H9 (cell line): ENCODE results near the gene KRTAP20-2. TPM values are rescaled to one million over a fixed set of nuclear protein-coding genes. Genes with fewer than 3 reads are reported as not detected.

Source experiments
- DNase-seq: peaks from one replicate; pipeline ENCODE4 v3.0.0-alpha.2; 2017
- H2AFZ ChIP-seq: one replicate; pipeline ENCODE4 v1.6.1; 2013; ENCODE audit warnings: mild to moderate bottlenecking, low read length, control low read depth, moderate library complexity
- H2AK5ac ChIP-seq: 2 replicates; pipeline ENCODE4 v1.6.1; 2013; ENCODE audit warnings: low read length, control low read depth, mixed read lengths; ENCODE audit not compliant: insufficient read length
- H2BK120ac ChIP-seq: one replicate; pipeline ENCODE4 v1.6.1; 2013; ENCODE audit warnings: low read depth, mild to moderate bottlenecking, low read length, control low read depth, inconsistent platforms; ENCODE audit not compliant: poor library complexity, severe bottlenecking
- H2BK12ac ChIP-seq: 2 replicates; pipeline ENCODE4 v1.6.1; 2013; ENCODE audit warnings: low read length, control low read depth, mixed read lengths, low read depth; ENCODE audit not compliant: insufficient read length
- H2BK15ac ChIP-seq: 2 replicates; pipeline ENCODE4 v1.6.1; 2013; ENCODE audit warnings: low read depth, low read length, control low read depth
- H2BK20ac ChIP-seq: one replicate; pipeline ENCODE4 v1.6.1; 2013; ENCODE audit warnings: low read depth, mild to moderate bottlenecking, low read length, control low read depth, inconsistent platforms; ENCODE audit not compliant: poor library complexity, severe bottlenecking
- H2BK5ac ChIP-seq: 2 replicates; pipeline ENCODE4 v1.6.1; 2013; ENCODE audit warnings: low read length, control low read depth, mixed read lengths; ENCODE audit not compliant: insufficient read length
- H3K14ac ChIP-seq: 2 replicates; pipeline ENCODE4 v1.6.1; 2013; ENCODE audit warnings: low read length, control low read depth; ENCODE audit not compliant: insufficient read depth
- H3K18ac ChIP-seq: 2 replicates; pipeline ENCODE4 v1.6.1; 2013; ENCODE audit warnings: low read depth, mild to moderate bottlenecking, mixed read lengths, low read length, control low read depth; ENCODE audit not compliant: insufficient read length
- H3K23ac ChIP-seq: 2 replicates; pipeline ENCODE4 v1.6.1; 2013; ENCODE audit warnings: low read length, control low read depth, mixed read lengths, low read depth; ENCODE audit not compliant: insufficient read length
- H3K23me2 ChIP-seq: 2 replicates; pipeline ENCODE4 v1.6.1; 2013; ENCODE audit warnings: low read depth, mild to moderate bottlenecking, mixed read lengths, low read length, control low read depth; ENCODE audit not compliant: insufficient read length, poor library complexity, severe bottlenecking
- H3K27ac ChIP-seq: 2 replicates; pipeline ENCODE4 v1.5.1; 2013; ENCODE audit warnings: low read length, control low read depth, mixed read lengths, low read depth; ENCODE audit not compliant: insufficient read length
- H3K27me3 ChIP-seq: 2 replicates; pipeline ENCODE4 v1.6.1; 2013; ENCODE audit warnings: low read length, control low read depth, inconsistent platforms; ENCODE audit not compliant: insufficient read depth
- H3K4ac ChIP-seq: 2 replicates; pipeline ENCODE4 v1.6.1; 2013; ENCODE audit warnings: low read depth, mild to moderate bottlenecking, control low read depth, inconsistent platforms, low read length, moderate library complexity
- H3K4me1 ChIP-seq: 2 replicates; pipeline ENCODE4 v1.6.1; 2013; ENCODE audit warnings: low read length, control low read depth, inconsistent platforms; ENCODE audit not compliant: insufficient read depth
- H3K4me2 ChIP-seq: 2 replicates; pipeline ENCODE4 v1.6.1; 2013; ENCODE audit warnings: low read length, control low read depth, mixed read lengths; ENCODE audit not compliant: insufficient read length, insufficient read depth
- H3K56ac ChIP-seq: 2 replicates; pipeline ENCODE4 v1.6.1; 2013; ENCODE audit warnings: low read depth, mild to moderate bottlenecking, mixed read lengths, low read length, control low read depth; ENCODE audit not compliant: insufficient read length
- H3K79me1 ChIP-seq: 2 replicates; pipeline ENCODE4 v1.6.1; 2013; ENCODE audit warnings: low read depth, mild to moderate bottlenecking, moderate library complexity, low read length, control low read depth, inconsistent platforms; ENCODE audit not compliant: insufficient read depth, poor library complexity, severe bottlenecking
- H3K79me2 ChIP-seq: 2 replicates; pipeline ENCODE4 v1.6.1; 2013; ENCODE audit warnings: low read length, control low read depth, inconsistent platforms; ENCODE audit not compliant: insufficient read depth
- H3K9ac ChIP-seq: 2 replicates; pipeline ENCODE4 v1.6.1; 2013; ENCODE audit warnings: low read length, control low read depth, mixed read lengths; ENCODE audit not compliant: insufficient read length; ENCODE audit errors: extremely low read depth
- H3K9me3 ChIP-seq: one replicate; pipeline ENCODE4 v1.6.1; 2013; ENCODE audit warnings: low read depth, low read length, inconsistent platforms; ENCODE audit not compliant: control insufficient read depth
- H3T11ph ChIP-seq: one replicate; pipeline ENCODE4 v1.6.1; 2013; ENCODE audit warnings: mild to moderate bottlenecking, low read length, control low read depth, inconsistent platforms
- H4K20me1 ChIP-seq: one replicate; pipeline ENCODE4 v1.6.1; 2013; ENCODE audit not compliant: control insufficient read depth, insufficient read length, insufficient read depth
- H4K5ac ChIP-seq: 2 replicates; pipeline ENCODE4 v1.6.1; 2013; ENCODE audit warnings: low read depth, mild to moderate bottlenecking, mixed read lengths, low read length, control low read depth; ENCODE audit not compliant: insufficient read length
- H4K8ac ChIP-seq: replicated peaks from 2 replicates; pipeline ENCODE4 v1.6.1; 2013; ENCODE audit warnings: low read length, control low read depth, mixed read lengths, low read depth; ENCODE audit not compliant: insufficient read length
- H4K91ac ChIP-seq: 2 replicates; pipeline ENCODE4 v1.6.1; 2013; ENCODE audit warnings: low read depth, mild to moderate bottlenecking, moderate library complexity, mixed read lengths, low read length, control low read depth; ENCODE audit not compliant: insufficient read length
- H3K27ac Mint-ChIP-seq, 3 experiments: 2 replicates in 2 of 3; 3 replicates in 1 of 3; pipeline ENCODE4 v1.8.0; 2020 to 2021; ENCODE audit warnings: mixed read lengths in 3 of 3, mild to moderate bottlenecking in 1 of 3, moderate library complexity in 1 of 3
- H3K27me3 Mint-ChIP-seq: 2 replicates; pipeline ENCODE4 v1.8.0; 2021; ENCODE audit warnings: low read depth, mild to moderate bottlenecking, moderate library complexity, mixed read lengths
- H3K36me3 Mint-ChIP-seq, 3 experiments: 2 replicates in 2 of 3; 3 replicates in 1 of 3; pipeline ENCODE4 v1.8.0; 2020 to 2021; ENCODE audit warnings: low read depth in 3 of 3, mixed read lengths in 3 of 3; ENCODE audit not compliant: insufficient read depth in 1 of 3
- H3K4me1 Mint-ChIP-seq, 2 experiments: 2 replicates each; pipeline ENCODE4 v1.8.0; 2020; ENCODE audit warnings: mixed read lengths in 2 of 2
- H3K4me3 Mint-ChIP-seq, 2 experiments: 2 replicates in 1 of 2; 3 replicates in 1 of 2; pipeline ENCODE4 v1.8.0; 2020 to 2021; ENCODE audit warnings: mild to moderate bottlenecking in 2 of 2, mixed read lengths in 2 of 2, moderate library complexity in 1 of 2
- H3K9me3 Mint-ChIP-seq, 2 experiments: 2 replicates in 1 of 2; 3 replicates in 1 of 2; pipeline ENCODE4 v1.8.0; 2020; ENCODE audit warnings: mild to moderate bottlenecking in 2 of 2, mixed read lengths in 2 of 2, moderate library complexity in 1 of 2
- CTCF ChIP-seq: fragments of 200-600 bp; sonication (generic); conservative IDR thresholded peaks from 3 replicates; pipeline ENCODE4 v1.8.0; 2021; ENCODE audit warnings: antibody characterized with exemption, mild to moderate bottlenecking
- WGBS: extraction: QIAGEN DNeasy Blood & Tissue Kit; methylation state at CpG from one replicate; pipeline ENCODE4 v1.1.7; 2013; ENCODE audit warnings: missing lambda C conversion rate, low lambda C conversion rate, mixed read lengths; ENCODE audit not compliant: insufficient read length; ENCODE audit errors: extremely low coverage; 5-methylcytosine and 5-hydroxymethylcytosine counted together
- total RNA-seq: library from RNA; stranded (reverse); gene quantifications from 2 replicates; pipeline ENCODE4 v1.2.1, GENCODE V29; 2021

Gene KRTAP20-2
- total RNA-seq, 1 experiment from 2014 or later: not detected

- Histone ChIP-seq H2BK120ac (no peak within 1 kb of the TSS), H3K4me1 (no peaks in the 10 kb centered on the region), H2AFZ (no peak within 1 kb of the TSS), H4K8ac (no peak within 1 kb of the TSS), H3K18ac (no peak within 1 kb of the TSS), H3K79me1 (no peaks in the 10 kb centered on the region), H3K79me2 (no peaks in the 10 kb centered on the region), H3T11ph (no peak within 1 kb of the TSS), H2BK12ac (no peak within 1 kb of the TSS), H3K14ac (no peak within 1 kb of the TSS), H3K4ac (no peak within 1 kb of the TSS), H2BK20ac (no peak within 1 kb of the TSS), H3K27me3 (no peaks in the 10 kb centered on the region), H3K23me2 (no peaks in the 10 kb centered on the region), H3K9ac (no peak within 1 kb of the TSS), H4K5ac (no peak within 1 kb of the TSS), H3K9me3 (no peaks in the 10 kb centered on the region), H2BK15ac (no peak within 1 kb of the TSS), H3K4me2 (no peak within 1 kb of the TSS), H3K23ac (no peak within 1 kb of the TSS), H3K27ac (no peak within 1 kb of the TSS), H4K91ac (no peak within 1 kb of the TSS), H2BK5ac (no peak within 1 kb of the TSS), H4K20me1 (no peaks in the 10 kb centered on the region), H2AK5ac (no peak within 1 kb of the TSS), H3K56ac (no peak within 1 kb of the TSS)
- TF ChIP-seq CTCF: no peak
- H3K4me1 Mint-ChIP-seq: no peaks in the 10 kb centered on the region
- no peak within 1 kb of the TSS for H3K27ac Mint-ChIP-seq
- H3K9me3 Mint-ChIP-seq: peaks cover 0 to 24% of the 10 kb centered on the region in 2 experiments; a peak in 2 of 5 replicates
- H3K36me3 Mint-ChIP-seq: peaks cover 0 to 18% (median 0%) of the 10 kb centered on the region in 3 experiments; a peak in 2 of 7 replicates
- WGBS: no CpG with 5 or more reads among the region's 6 CpGs
- no peaks in the 10 kb centered on the region for H3K27me3 Mint-ChIP-seq
- no peak within 1 kb of the TSS for H3K4me3 Mint-ChIP-seq
- DNase-seq: no peak
These were observed 36.2 kb upstream of the KRTAP20-2 start, which contains the start of gene KRTAP6-2 for GRCh38 chr21:30598802-30599201. Gene KRTAP6-2, minus strand, starts transcription at chr21:30598902. Its CDS starts 28 bp downstream, at chr21:30598874.
